Duodenal mucosa (tissue), 2 donors: Measurements from ENCODE around the gene MED10.
A peak's percentile ranks its signal among the peaks of the same experiment; 100 is the strongest.

Experiments used
- H3K27ac ChIP-seq: one replicate; pipeline ENCODE4 v1.7.0; 2013; ENCODE audit warnings: low read depth, low read length
- H3K27me3 ChIP-seq, 2 donors: one replicate each; pipeline ENCODE4 v1.7.0; 2013; ENCODE audit warnings: low read length in 2 of 2, control low read depth in 1 of 2; ENCODE audit not compliant: insufficient read depth in 2 of 2, control insufficient read depth in 1 of 2
- H3K36me3 ChIP-seq, 2 donors: one replicate each; pipeline ENCODE4 v1.7.0; 2013; ENCODE audit warnings: low read length in 2 of 2, control low read depth in 1 of 2; ENCODE audit not compliant: insufficient read depth in 2 of 2, control insufficient read depth in 1 of 2
- H3K4me1 ChIP-seq, 2 donors: one replicate each; pipeline ENCODE4 v1.7.0; 2013; ENCODE audit warnings: low read length in 2 of 2, control low read depth in 1 of 2; ENCODE audit not compliant: insufficient read depth in 2 of 2, control insufficient read depth in 1 of 2
- H3K4me3 ChIP-seq, 2 donors: one replicate each; pipeline ENCODE4 v1.7.0; 2013; ENCODE audit warnings: low read length in 2 of 2, low read depth in 1 of 2
- H3K9ac ChIP-seq, 2 donors: one replicate each; pipeline ENCODE4 v1.7.0; 2013; ENCODE audit warnings: low read length in 2 of 2, low read depth in 1 of 2
- H3K9me3 ChIP-seq, 2 donors: one replicate each; pipeline ENCODE4 v1.7.0; 2013; ENCODE audit warnings: low read length in 2 of 2, control low read depth in 1 of 2; ENCODE audit not compliant: control insufficient read depth in 1 of 2

MED10 gene

GRCh38 chr5:6377905-6378765 is at the start of gene MED10:
Gene MED10 (minus strand): TSS chr5:6378547. CDS start chr5:6378483, 64 bp downstream.
- Histone ChIP-seq H3K9me3 (no peaks in the 10 kb centered on the region), H3K27me3 (no peaks in the 10 kb centered on the region), H3K27ac (peak within 1 kb of the TSS; percentile 74), H3K9ac (peak within 1 kb of the TSS; percentile 77 to 86), H3K4me3 (peak within 1 kb of the TSS; percentile 90 to 94), H3K36me3 (peaks cover 23 to 34% of the 10 kb centered on the region in 2 donors), H3K4me1 (peaks cover 13 to 24% of the 10 kb centered on the region in 2 donors)

GRCh38 chr5:6427694-6428093 is 49.3 kb upstream of the MED10 start:
- Histone ChIP-seq H3K4me1 (no peaks in the 10 kb centered on the region), H3K27ac (no peak overlapping the region), H3K27me3 (peaks cover 3 to 6% of the 10 kb centered on the region in 2 donors), H3K9ac (no peak overlapping the region), H3K4me3 (no peak overlapping the region), H3K9me3 (no peaks in the 10 kb centered on the region), H3K36me3 (no peaks in the 10 kb centered on the region)

- no peak overlapping the region for H3K9ac ChIP-seq
- no peaks in the 10 kb centered on the region for H3K4me1 ChIP-seq
- no peak overlapping the region for H3K27ac ChIP-seq
These were observed 46.4 kb upstream of the MED10 start for GRCh38 chr5:6424700-6425099.

GRCh38 chr5:6424110-6424659 is 45.8 kb upstream of the MED10 start:
- no peaks in the 10 kb centered on the region for H3K9me3 ChIP-seq

More at GRCh38 chr5:6424700-6425099, 46.4 kb upstream of the MED10 start:
- Histone ChIP-seq H3K9me3 (no peaks in the 10 kb centered on the region), H3K4me3 (no peak overlapping the region), H3K27me3 (peaks cover 3 to 13% of the 10 kb centered on the region in 2 donors), H3K36me3 (no peaks in the 10 kb centered on the region)

GRCh38 chr5:6423327-6424109 is 45.2 kb upstream of the MED10 start:
- H3K4me3 ChIP-seq, result no peak overlapping the region
- peaks cover 3 to 13% of the 10 kb centered on the region in 2 donors for H3K27me3 ChIP-seq
- no peaks in the 10 kb centered on the region for H3K9me3 ChIP-seq
- no peak overlapping the region for H3K27ac ChIP-seq
- H3K9ac ChIP-seq, result no peak overlapping the region
- no peaks in the 10 kb centered on the region for H3K4me1 ChIP-seq
- no peaks in the 10 kb centered on the region for H3K36me3 ChIP-seq

More at GRCh38 chr5:6424110-6424659, 45.8 kb upstream of the MED10 start:
- no peaks in the 10 kb centered on the region for H3K36me3 ChIP-seq
- H3K4me3 ChIP-seq, result no peak overlapping the region
- H3K27ac ChIP-seq, result no peak overlapping the region
- no peak overlapping the region for H3K9ac ChIP-seq
- H3K27me3 ChIP-seq, result peaks cover 3 to 13% of the 10 kb centered on the region in 2 donors
- no peaks in the 10 kb centered on the region for H3K4me1 ChIP-seq

GRCh38 chr5:6419340-6419852 is 41.0 kb upstream of the MED10 start:
- no peak overlapping the region for H3K4me3 ChIP-seq
- H3K9ac ChIP-seq, result no peak overlapping the region
- no peaks in the 10 kb centered on the region for H3K4me1 ChIP-seq
- no peak overlapping the region for H3K27ac ChIP-seq
- H3K9me3 ChIP-seq, result no peaks in the 10 kb centered on the region
- H3K36me3 ChIP-seq, result no peaks in the 10 kb centered on the region
- peaks cover 5 to 13% of the 10 kb centered on the region in 2 donors for H3K27me3 ChIP-seq

GRCh38 chr5:6418679-6419276 is 40.4 kb upstream of the MED10 start:
- Histone ChIP-seq H3K4me3 (no peak overlapping the region), H3K9ac (no peak overlapping the region), H3K4me1 (no peaks in the 10 kb centered on the region), H3K9me3 (no peaks in the 10 kb centered on the region), H3K36me3 (no peaks in the 10 kb centered on the region), H3K27me3 (peaks cover 5 to 11% of the 10 kb centered on the region in 2 donors), H3K27ac (no peak overlapping the region)

- no peaks in the 10 kb centered on the region for H3K9me3 ChIP-seq
- H3K27ac ChIP-seq, result no peak overlapping the region
- H3K36me3 ChIP-seq, result no peaks in the 10 kb centered on the region
- no peak overlapping the region for H3K4me3 ChIP-seq
- peaks cover 5 to 11% of the 10 kb centered on the region in 2 donors for H3K27me3 ChIP-seq
- H3K4me1 ChIP-seq, result no peaks in the 10 kb centered on the region
- H3K9ac ChIP-seq, result no peak overlapping the region
These were observed 39.3 kb upstream of the MED10 start for GRCh38 chr5:6417657-6418056.

GRCh38 chr5:6412811-6413210 is 34.5 kb upstream of the MED10 start:
- no peaks in the 10 kb centered on the region for H3K4me1 ChIP-seq
- no peak overlapping the region for H3K27ac ChIP-seq
- H3K27me3 ChIP-seq, result peaks cover 0 to 5% of the 10 kb centered on the region in 2 donors
- no peak overlapping the region for H3K9ac ChIP-seq
- no peaks in the 10 kb centered on the region for H3K36me3 ChIP-seq
- no peaks in the 10 kb centered on the region for H3K9me3 ChIP-seq
- no peak overlapping the region for H3K4me3 ChIP-seq
